ENCODE measurements around the gene ASIC5. TPM values are rescaled to one million over a fixed set of nuclear protein-coding genes. Genes with fewer than 3 reads are reported as not detected.

ASIC5 gene
- total and polyA plus RNA-seq, 2 donors (not counting 1 experiment from before 2014, with no cell fraction given) = not detected

- Histone ChIP-seq H3K36me3 (replicated peaks in 1 of 2; ENCODE audit: control extremely low read depth in 1 of 2, control insufficient read depth in 1 of 2, extremely low read depth in 1 of 2, insufficient read depth in 2 of 2, low read length in 1 of 2) (no peaks in the 10 kb centered on the region), H3K79me2 (ENCODE audit: control insufficient read depth, insufficient read depth, low read length) (no peaks in the 10 kb centered on the region), H3K9me3 (ENCODE audit: control extremely low read depth in 1 of 3, control insufficient read depth in 2 of 3, insufficient read depth in 1 of 3, low read length in 2 of 3) (no peaks in the 10 kb centered on the region), H3K9ac (ENCODE audit: low read length) (no peak overlapping the region), H3K4me1 (ENCODE audit: control insufficient read depth in 2 of 2, insufficient read depth in 2 of 2, low read length in 2 of 2) (no peaks in the 10 kb centered on the region), H3K4me2 (replicated peaks; ENCODE audit: low read depth, low read length, poor library complexity, severe bottlenecking) (no peak overlapping the region), H2AFZ (ENCODE audit: insufficient read depth, low read depth, low read length, poor library complexity, severe bottlenecking) (no peak overlapping the region), H3K27ac (ENCODE audit: low read length in 2 of 2) (no peak overlapping the region), H3K4me3 (ENCODE audit: control extremely low read depth in 1 of 5, extremely low read depth in 1 of 5, insufficient read depth in 1 of 5, low read depth in 2 of 5, low read length in 4 of 5) (no peak overlapping the region), H3K27me3 (replicated peaks in 1 of 4; ENCODE audit: control extremely low read depth in 1 of 4, control insufficient read depth in 3 of 4, insufficient read depth in 4 of 4, low read length in 3 of 4) (no peaks in the 10 kb centered on the region), H4K20me1 (ENCODE audit: control insufficient read depth, insufficient read depth, low read length, poor library complexity, severe bottlenecking) (no peaks in the 10 kb centered on the region)
- Mint-ChIP-seq H3K4me1 (no peaks in the 10 kb centered on the region), H3K4me3 (no peak overlapping the region), H3K27ac (no peak overlapping the region), H3K27me3 (no peaks in the 10 kb centered on the region), H3K9me3 (ENCODE audit: insufficient read depth) (no peaks in the 10 kb centered on the region)
- intact Hi-C loops (cut with micrococcal nuclease) = no loop called here
- DNase-seq (no peak), ATAC-seq (ENCODE audit: low read depth) (no peak)
- POLR2A ChIA-PET = no interaction called here
- CTCF ChIA-PET = no interaction called here
- no peak for TF ChIP-seq EZH2 (IDR thresholded peaks at IDR 0.05; ENCODE audit: borderline replicate concordance, insufficient read depth, low read depth, low read length, poor library complexity, severe bottlenecking)
- TF ChIP-seq CTCF (IDR thresholded peaks at IDR 0.05) = no peak
- no CpG with 5 or more reads among the region's 1 CpG for WGBS (ENCODE audit: insufficient coverage)
These were observed 59.1 kb downstream of the ASIC5 start for GRCh38 chr4:155807021-155807420.

GRCh38 chr4:155805016-155805415 is 61.1 kb downstream of the ASIC5 start:
- ATAC-seq (ENCODE audit: low read depth) (no peak), DNase-seq (no peak)
- WGBS (ENCODE audit: insufficient coverage) = no CpG with 5 or more reads among the region's 1 CpG
- no peaks in the 10 kb centered on the region for H3K27me3 Mint-ChIP-seq
- Histone ChIP-seq H3K9me3 (ENCODE audit: control extremely low read depth in 1 of 3, control insufficient read depth in 2 of 3, insufficient read depth in 1 of 3, low read length in 2 of 3) (no peaks in the 10 kb centered on the region), H3K4me3 (ENCODE audit: control extremely low read depth in 1 of 5, extremely low read depth in 1 of 5, insufficient read depth in 1 of 5, low read depth in 2 of 5, low read length in 4 of 5) (no peak overlapping the region), H3K36me3 (replicated peaks in 1 of 2; ENCODE audit: control extremely low read depth in 1 of 2, control insufficient read depth in 1 of 2, extremely low read depth in 1 of 2, insufficient read depth in 2 of 2, low read length in 1 of 2) (no peaks in the 10 kb centered on the region), H3K4me2 (replicated peaks; ENCODE audit: low read depth, low read length, poor library complexity, severe bottlenecking) (no peak overlapping the region), H3K79me2 (ENCODE audit: control insufficient read depth, insufficient read depth, low read length) (no peaks in the 10 kb centered on the region), H3K9ac (ENCODE audit: low read length) (no peak overlapping the region), H3K27me3 (replicated peaks in 1 of 4; ENCODE audit: control extremely low read depth in 1 of 4, control insufficient read depth in 3 of 4, insufficient read depth in 4 of 4, low read length in 3 of 4) (no peaks in the 10 kb centered on the region), H4K20me1 (ENCODE audit: control insufficient read depth, insufficient read depth, low read length, poor library complexity, severe bottlenecking) (no peaks in the 10 kb centered on the region), H3K27ac (ENCODE audit: low read length in 2 of 2) (no peak overlapping the region), H2AFZ (ENCODE audit: insufficient read depth, low read depth, low read length, poor library complexity, severe bottlenecking) (no peak overlapping the region), H3K4me1 (ENCODE audit: control insufficient read depth in 2 of 2, insufficient read depth in 2 of 2, low read length in 2 of 2) (no peaks in the 10 kb centered on the region)
- ChIA-PET CTCF (no interaction called here), POLR2A (no interaction called here)
- H3K9me3 Mint-ChIP-seq (ENCODE audit: insufficient read depth) = no peaks in the 10 kb centered on the region
- TF ChIP-seq EZH2 (IDR thresholded peaks at IDR 0.05; ENCODE audit: borderline replicate concordance, insufficient read depth, low read depth, low read length, poor library complexity, severe bottlenecking) (no peak), CTCF (IDR thresholded peaks at IDR 0.05) (no peak)
- H3K27ac Mint-ChIP-seq = no peak overlapping the region
- no peak overlapping the region for H3K4me3 Mint-ChIP-seq
- H3K4me1 Mint-ChIP-seq = no peaks in the 10 kb centered on the region
- intact Hi-C loops (cut with micrococcal nuclease) = no loop called here

Data from B cell (primary cell).